SK-N-MC (cell line): ENCODE data around the gene POLR2C.

ENCODE experiments used
- DNase-seq: peaks from one replicate; pipeline ENCODE4 v3.0.0-alpha.2; 2011; ENCODE audit warnings: low read depth, low spot score
- H3K27ac ChIP-seq: fragments of 200-600 bp; sonication (generic); 2 replicates; pipeline ENCODE4 v1.5.1; 2016; ENCODE audit warnings: mixed run types
- H3K36me3 ChIP-seq: fragments of 200-600 bp; sonication (generic); 2 replicates; pipeline ENCODE4 v1.6.1; 2017; ENCODE audit warnings: antibody characterized with exemption, low read length, mixed read lengths; ENCODE audit not compliant: insufficient read depth
- H3K4me3 ChIP-seq: fragments of 200-600 bp; sonication (generic); 2 replicates; pipeline ENCODE4 v1.5.1; 2016
- H3K9ac ChIP-seq: fragments of 200-600 bp; sonication (generic); 2 replicates; pipeline ENCODE4 v1.8.0; 2017; ENCODE audit warnings: mixed run types, mixed read lengths; ENCODE audit not compliant: insufficient read length
- H3K9me3 ChIP-seq: fragments of 200-600 bp; sonication (generic); 2 replicates; pipeline ENCODE4 v1.6.1; 2017; ENCODE audit warnings: low read depth, mild to moderate bottlenecking, antibody characterized with exemption, low read length, moderate library complexity, mixed read lengths
- EZH2 ChIP-seq: fragments of 200-600 bp; sonication (generic); IDR thresholded peaks from one replicate; pipeline ENCODE4 v1.6.1; 2017; ENCODE audit warnings: antibody characterized with exemption
- FOXP2 ChIP-seq: optimal IDR thresholded peaks from 2 replicates; pipeline ENCODE3; 2011; ENCODE audit warnings: mild to moderate bottlenecking, moderate library complexity; ENCODE audit not compliant: insufficient read depth; ENCODE audit errors: extremely low read length, control extremely low read depth
- POLR2AphosphoS5 ChIP-seq: IDR thresholded peaks from 2 replicates; pipeline ENCODE4 v1.6.1; 2012; ENCODE audit warnings: mild to moderate bottlenecking, low read depth, low read length, borderline replicate concordance

Gene POLR2C

GRCh38 chr16:57475711-57476339 is 13.3 kb downstream of the POLR2C start:
- Histone ChIP-seq H3K36me3 (peaks cover 6% of the 10 kb centered on the region; the same call in 1 of the 2 replicates), H3K4me3 (no peak overlapping the region), H3K27ac (no peak overlapping the region), H3K9ac (no peak overlapping the region), H3K9me3 (no peaks in the 10 kb centered on the region)
- TF ChIP-seq FOXP2 (no peak), POLR2AphosphoS5 (no peak), EZH2 (no peak)
- DNase-seq = no peak

DNA sequence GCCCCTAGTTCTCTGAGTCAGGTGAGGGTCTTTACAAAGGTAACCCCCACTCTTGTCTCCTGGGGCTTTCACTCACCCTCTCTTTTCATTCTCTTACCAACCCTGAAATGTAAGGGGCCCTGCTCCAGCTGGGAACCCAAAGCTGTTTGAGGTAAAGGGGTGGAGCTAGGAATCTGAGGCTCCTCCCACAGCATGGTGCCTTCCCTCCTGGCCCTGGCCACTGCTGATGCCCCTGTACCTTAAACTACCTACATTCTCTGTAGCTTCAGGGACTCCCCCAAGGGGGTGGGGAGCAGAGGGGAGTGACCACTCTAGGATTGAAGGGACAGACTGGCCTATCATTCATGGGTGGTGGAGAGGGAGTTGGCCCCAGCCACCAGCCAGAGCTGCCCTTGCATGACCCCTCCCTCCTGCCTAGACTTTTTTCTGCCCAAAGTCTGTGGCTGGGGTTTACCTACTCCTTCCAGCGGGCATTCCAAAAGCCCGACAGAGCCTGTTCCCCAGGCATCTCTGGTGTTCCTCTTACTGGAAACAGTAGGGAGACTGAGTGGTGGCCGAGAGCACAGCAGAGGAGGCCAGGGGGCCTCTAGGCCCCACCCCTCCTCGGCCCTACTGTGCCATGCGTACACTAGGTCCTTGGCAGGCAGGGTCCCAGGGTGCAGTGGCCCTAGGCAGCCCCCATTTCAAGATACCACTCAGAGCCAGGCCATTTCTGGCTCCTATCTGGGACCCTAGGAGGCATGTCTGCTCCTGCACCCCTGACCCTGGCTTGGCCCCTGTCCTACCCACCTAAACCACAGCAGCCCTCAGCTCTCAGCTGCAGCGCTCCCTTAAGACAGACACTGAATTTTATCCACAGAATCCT is 14.3 kb downstream of the POLR2C start:
- no peak for DNase-seq
- Histone ChIP-seq H3K4me3 (no peak overlapping the region), H3K9ac (no peak overlapping the region), H3K9me3 (no peaks in the 10 kb centered on the region), H3K27ac (no peak overlapping the region), H3K36me3 (0 out of 2 replicates have a peak, but pooled peaks cover 5% of the 10 kb centered on the region)
- no peak for TF ChIP-seq FOXP2
- no peak for TF ChIP-seq POLR2AphosphoS5
- TF ChIP-seq EZH2 = no peak

DNA sequence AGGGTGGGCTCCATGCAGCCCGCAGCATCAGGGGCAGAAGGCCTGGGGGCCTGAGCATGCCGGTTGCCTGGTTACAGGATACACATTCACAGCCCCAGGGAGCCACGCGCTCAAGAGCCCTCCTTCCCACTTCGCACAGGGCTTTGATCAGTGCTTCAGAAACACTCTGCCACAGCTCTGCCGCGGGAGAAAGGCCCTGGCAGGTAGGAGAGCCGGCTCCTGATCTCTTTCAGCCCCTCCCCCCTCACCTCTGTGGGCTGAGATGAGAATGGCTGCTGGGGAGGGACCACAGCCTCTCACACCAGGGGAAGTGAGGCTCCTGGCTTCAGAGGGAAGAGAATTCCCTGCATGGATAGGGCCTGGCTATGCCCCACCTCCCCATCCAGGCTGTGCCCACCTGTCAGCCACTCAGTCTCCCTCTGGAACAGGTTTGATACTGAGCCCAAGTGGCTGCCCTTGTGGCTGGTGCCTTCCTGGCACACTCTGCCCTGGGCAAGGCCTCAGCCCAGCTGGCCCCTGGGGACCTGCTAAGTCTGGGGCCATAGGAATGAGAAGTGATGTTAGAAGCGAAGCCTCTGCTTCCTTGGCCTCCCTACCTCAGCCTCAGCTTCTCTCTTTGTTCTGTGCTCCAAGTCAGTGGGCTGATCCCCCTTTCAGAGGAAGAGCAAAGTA is 15.2 kb downstream of the POLR2C start:
- DNase-seq = no peak
- TF ChIP-seq FOXP2 (no peak), POLR2AphosphoS5 (no peak)
- Histone ChIP-seq H3K9me3 (no peaks in the 10 kb centered on the region), H3K36me3 (no peaks in the 10 kb centered on the region), H3K9ac (no peak overlapping the region), H3K4me3 (no peak overlapping the region), H3K27ac (no peak overlapping the region)

GRCh38 chr16:57478396-57479204 is 16.1 kb downstream of the POLR2C start:
- no peak for TF ChIP-seq POLR2AphosphoS5
- no peak for TF ChIP-seq FOXP2
- no peak for TF ChIP-seq EZH2
- Histone ChIP-seq H3K27ac (no peak overlapping the region), H3K4me3 (no peak overlapping the region), H3K9me3 (no peaks in the 10 kb centered on the region), H3K36me3 (no peaks in the 10 kb centered on the region), H3K9ac (no peak overlapping the region)
- DNase-seq = no peak

DNA sequence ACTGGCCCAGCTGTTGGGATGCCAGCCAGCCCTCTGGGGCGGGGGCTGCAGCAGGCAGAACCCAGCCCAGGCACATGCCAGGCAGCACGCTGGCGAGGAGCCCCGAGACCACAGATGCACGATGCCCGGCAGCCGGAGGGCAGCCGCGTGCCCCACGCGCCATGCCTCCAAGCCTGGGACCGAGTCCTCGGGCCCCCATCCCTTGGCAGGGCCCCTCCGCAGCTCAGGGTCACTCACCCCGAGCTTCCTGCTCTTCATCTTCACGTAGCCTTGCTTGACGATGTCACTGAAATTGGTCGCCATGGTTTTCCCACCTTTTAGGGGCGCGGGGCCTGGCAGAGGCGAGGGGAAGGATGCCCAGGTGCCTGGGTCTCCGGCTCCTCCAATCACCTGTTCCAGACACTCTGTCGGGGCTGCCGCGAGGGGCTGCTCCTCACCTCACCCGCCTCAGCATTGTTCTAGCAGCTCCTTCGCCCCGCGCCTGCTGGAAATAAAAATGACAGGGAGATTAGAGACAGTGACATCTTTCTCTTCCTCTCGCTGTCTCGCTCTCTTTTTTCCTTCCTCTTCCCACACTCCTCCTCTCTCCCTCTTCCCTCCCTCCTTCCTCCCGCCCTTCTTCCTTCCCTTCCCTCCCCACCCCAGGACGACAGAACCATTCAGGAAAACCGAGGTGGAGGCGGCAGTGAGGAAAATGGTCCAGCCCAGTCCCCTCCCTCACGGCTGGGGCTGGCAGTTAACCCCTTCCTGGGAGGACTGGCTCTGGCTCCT is 16.9 kb downstream of the POLR2C start:
- no peaks in the 10 kb centered on the region for H3K9me3 ChIP-seq
- no peak for DNase-seq
- H3K9ac ChIP-seq = no peak overlapping the region
- H3K36me3 ChIP-seq = no peaks in the 10 kb centered on the region
- H3K4me3 ChIP-seq = no peak overlapping the region
- H3K27ac ChIP-seq = no peak overlapping the region
- no peak for TF ChIP-seq FOXP2
- TF ChIP-seq POLR2AphosphoS5 = no peak
- TF ChIP-seq EZH2 = no peak

DNA sequence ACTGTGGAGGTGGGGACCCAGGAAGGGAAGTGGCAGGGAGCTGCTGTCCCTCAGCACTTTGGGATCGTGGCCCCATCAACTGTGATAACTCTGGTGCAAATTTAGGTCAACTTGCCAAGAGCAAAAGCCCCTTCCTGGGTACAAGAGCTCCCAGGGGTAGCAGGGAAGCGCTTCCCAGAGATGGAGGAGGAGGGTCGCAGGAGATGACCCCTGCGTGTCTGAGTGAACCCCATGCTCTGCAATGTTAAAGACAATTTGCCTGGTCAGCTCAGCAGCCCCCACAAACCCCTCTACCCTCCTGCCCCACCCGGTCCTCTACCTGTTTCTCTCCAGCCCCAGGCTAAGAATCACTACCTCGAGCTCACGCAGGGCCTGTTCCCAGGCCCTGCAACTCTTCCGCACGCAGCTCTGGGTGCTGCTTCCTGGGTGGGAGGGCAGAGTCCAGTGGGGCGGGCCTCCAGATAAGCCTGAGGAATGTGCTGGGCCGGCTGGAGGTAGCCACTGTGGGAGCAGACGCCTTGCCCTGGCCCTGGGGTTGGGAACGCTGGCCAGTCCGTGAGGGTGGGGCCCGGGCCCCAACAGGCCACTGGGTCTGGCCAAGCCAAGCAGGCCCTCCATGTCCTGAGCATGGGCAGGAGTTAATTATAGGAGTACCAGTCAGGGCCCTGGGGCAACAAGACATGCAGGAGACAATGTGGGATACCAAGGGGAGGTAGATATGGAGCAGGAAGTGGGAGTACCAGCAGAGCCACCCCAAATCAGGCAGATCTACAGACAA is 17.7 kb downstream of the POLR2C start:
- Histone ChIP-seq H3K27ac (no peak overlapping the region), H3K4me3 (no peak overlapping the region), H3K9me3 (no peaks in the 10 kb centered on the region), H3K9ac (no peak overlapping the region), H3K36me3 (no peaks in the 10 kb centered on the region)
- DNase-seq = no peak
- no peak for TF ChIP-seq EZH2
- TF ChIP-seq POLR2AphosphoS5 = no peak
- no peak for TF ChIP-seq FOXP2

DNA sequence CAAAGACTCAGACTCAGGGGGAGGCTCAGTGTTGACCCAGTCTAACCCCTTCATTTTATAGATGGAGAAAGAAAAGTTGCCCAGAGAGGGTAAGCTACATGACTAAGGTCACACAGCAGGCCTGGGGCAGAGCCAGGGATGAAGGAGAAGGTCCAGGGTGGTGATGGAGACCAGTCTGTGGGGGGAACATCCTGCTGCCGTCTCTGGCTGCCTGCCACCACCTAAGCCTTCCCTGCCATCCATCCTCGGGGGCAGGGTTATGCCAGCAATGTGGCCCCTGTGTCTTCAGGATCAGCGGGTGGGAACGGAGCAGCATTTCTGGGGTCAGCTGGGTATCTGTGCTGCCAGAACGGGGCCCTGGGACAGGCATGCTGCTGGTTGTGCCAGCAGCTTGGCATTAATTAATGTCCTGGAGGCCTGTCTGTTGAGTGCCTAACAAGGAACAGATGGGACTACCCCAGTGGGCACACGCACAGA is 18.3 kb downstream of the POLR2C start:
- H3K9ac ChIP-seq = no peak overlapping the region
- H3K27ac ChIP-seq = no peak overlapping the region
- no peak overlapping the region for H3K4me3 ChIP-seq
- DNase-seq = no peak
- no peak for TF ChIP-seq EZH2
- TF ChIP-seq FOXP2 = no peak
- no peak for TF ChIP-seq POLR2AphosphoS5
- H3K9me3 ChIP-seq = no peaks in the 10 kb centered on the region
- no peaks in the 10 kb centered on the region for H3K36me3 ChIP-seq
